ENCODE measurements around the gene ZNF281. TPM values are rescaled to one million over a fixed set of nuclear protein-coding genes. Genes with fewer than 3 reads are reported as not detected.

The ZNF281 gene
- total RNA-seq, 1 experiment from 2014 or later, result 18.8 TPM

DNA sequence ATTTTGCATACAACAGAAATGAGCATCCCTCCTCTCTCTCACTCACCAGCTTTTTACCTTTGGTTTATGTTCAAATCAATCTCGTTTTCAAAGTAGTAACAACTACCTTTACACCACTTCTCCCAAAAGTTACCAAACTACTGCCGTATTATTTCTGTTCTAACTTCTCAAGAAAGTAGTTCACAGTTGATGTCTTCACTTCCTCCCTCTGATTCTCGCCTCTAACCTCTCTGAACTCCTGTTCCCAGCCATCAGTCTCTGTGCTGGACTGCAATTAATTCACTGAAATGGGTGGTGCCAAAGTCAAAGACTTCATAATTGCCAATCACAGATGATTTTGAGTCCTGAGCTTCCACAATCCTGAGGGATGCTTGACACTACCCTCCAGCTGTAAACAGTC, 54.0 kb downstream of the ZNF281 start:
- POLR2A ChIA-PET (ENCODE audit: unreplicated experiment), result no interaction called here
- no peak overlapping the region for H3K27ac ChIP-seq

More for the DNA sequence above, 54.0 kb downstream of the ZNF281 start:
- H4K20me1 ChIP-seq (ENCODE audit: insufficient read depth), result no peaks in the 10 kb centered on the region
- CTCF ChIA-PET, result no interaction called here
- no peaks in the 10 kb centered on the region for H3F3A ChIP-seq (ENCODE audit: insufficient read depth, low read depth)
- no peaks in the 10 kb centered on the region for H3K27me3 ChIP-seq (ENCODE audit: insufficient read depth, low read depth)
- no TSS peak for BruUV-seq (replicated peaks)
- TF ChIP-seq EZH2 (IDR thresholded peaks at IDR 0.05; ENCODE audit: low read depth), result no peak
- TF ChIP-seq, protein P1, sequence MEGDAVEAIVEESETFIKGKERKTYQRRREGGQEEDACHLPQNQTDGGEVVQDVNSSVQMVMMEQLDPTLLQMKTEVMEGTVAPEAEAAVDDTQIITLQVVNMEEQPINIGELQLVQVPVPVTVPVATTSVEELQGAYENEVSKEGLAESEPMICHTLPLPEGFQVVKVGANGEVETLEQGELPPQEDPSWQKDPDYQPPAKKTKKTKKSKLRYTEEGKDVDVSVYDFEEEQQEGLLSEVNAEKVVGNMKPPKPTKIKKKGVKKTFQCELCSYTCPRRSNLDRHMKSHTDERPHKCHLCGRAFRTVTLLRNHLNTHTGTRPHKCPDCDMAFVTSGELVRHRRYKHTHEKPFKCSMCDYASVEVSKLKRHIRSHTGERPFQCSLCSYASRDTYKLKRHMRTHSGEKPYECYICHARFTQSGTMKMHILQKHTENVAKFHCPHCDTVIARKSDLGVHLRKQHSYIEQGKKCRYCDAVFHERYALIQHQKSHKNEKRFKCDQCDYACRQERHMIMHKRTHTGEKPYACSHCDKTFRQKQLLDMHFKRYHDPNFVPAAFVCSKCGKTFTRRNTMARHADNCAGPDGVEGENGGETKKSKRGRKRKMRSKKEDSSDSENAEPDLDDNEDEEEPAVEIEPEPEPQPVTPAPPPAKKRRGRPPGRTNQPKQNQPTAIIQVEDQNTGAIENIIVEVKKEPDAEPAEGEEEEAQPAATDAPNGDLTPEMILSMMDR (conservative IDR thresholded peaks at IDR 0.05), result no peak
- no peak for DNase-seq
- intact Hi-C loops (cut with micrococcal nuclease; ENCODE audit: unreplicated experiment), result no loop called here
- no peaks in the 10 kb centered on the region for H3K79me2 ChIP-seq (ENCODE audit: low read depth)
- H2AFZ ChIP-seq, result no peak overlapping the region
- H3K9me2 ChIP-seq (ENCODE audit: insufficient read depth), result no peaks in the 10 kb centered on the region
- no peaks in the 10 kb centered on the region; the same call in 1 of the 2 replicates for H3K9me3 ChIP-seq (ENCODE audit: insufficient read depth, low read depth)
- no peak overlapping the region for H3K4me2 ChIP-seq
- no peak overlapping the region for H3K4me3 ChIP-seq
- no peaks in the 10 kb centered on the region for H3K36me3 ChIP-seq (ENCODE audit: low read depth)
- peaks cover 26% of the 10 kb centered on the region for H3K4me1 ChIP-seq (replicated peaks; ENCODE audit: insufficient read depth)

Other genes starting within 250 kb of the ZNF281 start
- gene KIF14, start 210.7 kb upstream of the ZNF281 start, total RNA-seq (2021), result 22.8 and 30.0 TPM in 2 replicates

Data from PC-9 (cell line).